Endothelial cell of umbilical vein (primary cell): ENCODE results near the gene SMARCC1. TPM values are rescaled to one million over a fixed set of nuclear protein-coding genes. Genes with fewer than 3 reads are reported as not detected.

Experiments used
- BruUV-seq: library from RNA; stranded (reverse); fragments of 400-500 nt; replicated peaks from 2 replicates; lab custom pipeline; 2021; lab: Mats Ljungman, UMichigan
- CTCF ChIA-PET: fragments of 300-600, 350-600 bp; sonication (Branson Sonifier 250); formaldehyde crosslinking; loops from one replicate; lab custom pipeline; 2021; ENCODE audit warnings: antibody characterized with exemption, inconsistent platforms; lab: Charles Lee
- POLR2A ChIA-PET: fragments of 300-600, 350-600 bp; sonication (Branson Sonifier 250); formaldehyde crosslinking; loops from one replicate; lab custom pipeline; 2021; ENCODE audit warnings: antibody characterized with exemption, inconsistent platforms; lab: Charles Lee
- DNase-seq: peaks from one replicate; pipeline ENCODE4 v3.0.0-alpha.2; 2011; ENCODE audit warnings: low read depth, low spot score
- FAIRE-seq: peaks from 2 replicates; lab custom pipeline; 2011; peaks lifted over from hg19 to GRCh38; lab: Jason Lieb, UNC
- H2AFZ ChIP-seq: 2 replicates; pipeline ENCODE4 v1.6.0; 2012; ENCODE audit warnings: low read depth, low read length, control low read depth, inconsistent platforms
- H3K27ac ChIP-seq: 2 replicates; pipeline ENCODE4 v1.5.1; 2011; ENCODE audit warnings: low read depth, mild to moderate bottlenecking, control low read depth, low read length, moderate library complexity; ENCODE audit not compliant: insufficient read depth
- H3K27me3 ChIP-seq, 2 experiments: 2 replicates each; pipeline versions ENCODE4 v1.6.0 to v1.6.1; 2011; ENCODE audit warnings: low read length in 2 of 2, mixed read lengths in 1 of 2; ENCODE audit not compliant: control insufficient read depth in 2 of 2, insufficient read depth in 2 of 2
- H3K36me3 ChIP-seq, 2 experiments: 2 replicates in 1 of 2; 3 replicates in 1 of 2; pipeline ENCODE4 v1.5.1; 2011; ENCODE audit warnings: low read length in 2 of 2, mild to moderate bottlenecking in 1 of 2, moderate library complexity in 1 of 2; ENCODE audit not compliant: control insufficient read depth in 2 of 2, insufficient read depth in 2 of 2; ENCODE audit errors: extremely low read depth in 1 of 2
- H3K4me1 ChIP-seq: 3 replicates; pipeline ENCODE4 v1.5.1; 2011; ENCODE audit warnings: mild to moderate bottlenecking, low read length; ENCODE audit not compliant: control insufficient read depth, insufficient read depth; ENCODE audit errors: extremely low read depth
- H3K4me2 ChIP-seq: 2 replicates; pipeline ENCODE4 v1.6.1; 2011; ENCODE audit warnings: low read length, control low read depth, mixed read lengths; ENCODE audit not compliant: insufficient read depth
- H3K4me3 ChIP-seq, 3 experiments: fragments of 200-600 bp in 1 of 3; sonication (generic), shearing (Covaris generic) in 1 of 3; replicated peaks in 1 of 3; 2 replicates each; pipeline ENCODE4 v1.5.1; 2011 to 2016; ENCODE audit warnings: control low read depth in 3 of 3, low read length in 3 of 3, mild to moderate bottlenecking in 2 of 3, inconsistent platforms in 1 of 3, low read depth in 1 of 3, moderate library complexity in 1 of 3; ENCODE audit not compliant: insufficient read depth in 1 of 3
- H3K79me2 ChIP-seq: 2 replicates; pipeline ENCODE4 v1.6.0; 2012; ENCODE audit warnings: low read length, inconsistent platforms; ENCODE audit not compliant: control insufficient read depth, insufficient read depth
- H3K9ac ChIP-seq: replicated peaks from 2 replicates; pipeline ENCODE3; 2011; ENCODE audit warnings: low read length, control low read depth; ENCODE audit not compliant: insufficient read depth; ENCODE audit errors: extremely low read depth
- H3K9me1 ChIP-seq: replicated peaks from 3 replicates; pipeline ENCODE4 v1.6.0; 2011; ENCODE audit warnings: mild to moderate bottlenecking, low read length; ENCODE audit not compliant: control insufficient read depth, insufficient read depth; ENCODE audit errors: extremely low read depth
- H3K9me3 ChIP-seq: replicated peaks from 2 replicates; pipeline ENCODE4 v1.5.1; 2012; ENCODE audit warnings: low read length, inconsistent platforms; ENCODE audit not compliant: control insufficient read depth, insufficient read depth
- H4K20me1 ChIP-seq: replicated peaks from 2 replicates; pipeline ENCODE3; 2011; ENCODE audit warnings: mild to moderate bottlenecking, low read length; ENCODE audit not compliant: control insufficient read depth, insufficient read depth; ENCODE audit errors: extremely low read depth
- CTCF ChIP-seq, 2 donors: IDR thresholded peaks; 1 replicate in 1 of 2; 2 replicates in 1 of 2; pipeline ENCODE4 v1.5.1; 2011; ENCODE audit warnings: low read length in 2 of 2, mild to moderate bottlenecking in 2 of 2, moderate library complexity in 2 of 2, control low read depth in 1 of 2, inconsistent platforms in 1 of 2, low read depth in 1 of 2; ENCODE audit not compliant: insufficient read depth in 1 of 2; ENCODE audit errors: extremely low read depth in 1 of 2
- EZH2 ChIP-seq: IDR thresholded peaks from 2 replicates; pipeline ENCODE4 v1.6.1; 2012; ENCODE audit warnings: borderline replicate concordance, low read depth, mild to moderate bottlenecking, moderate library complexity, low read length, inconsistent platforms; ENCODE audit not compliant: severe bottlenecking
- FOS ChIP-seq: IDR thresholded peaks from 2 replicates; pipeline ENCODE4 v1.6.1; 2011; ENCODE audit warnings: mild to moderate bottlenecking, low read length, moderate library complexity, borderline replicate concordance; ENCODE audit not compliant: insufficient read depth
- GATA2 ChIP-seq: IDR thresholded peaks from 2 replicates; pipeline ENCODE4 v1.7.0; 2011; ENCODE audit warnings: low read depth, mild to moderate bottlenecking, moderate library complexity, mixed read lengths, low read length; ENCODE audit not compliant: insufficient read length, insufficient read depth
- JUN ChIP-seq: IDR thresholded peaks from 2 replicates; pipeline ENCODE4 v1.6.1; 2011; ENCODE audit warnings: borderline replicate concordance, low read depth; ENCODE audit not compliant: insufficient read length, insufficient read depth
- MAX ChIP-seq: IDR thresholded peaks from 2 replicates; pipeline ENCODE4 v1.6.1; 2011; ENCODE audit not compliant: insufficient read depth, insufficient read length
- MYC ChIP-seq: IDR thresholded peaks from one replicate; pipeline ENCODE4 v1.6.1; 2011; ENCODE audit warnings: mild to moderate bottlenecking, low read depth, low read length
- POLR2A ChIP-seq: IDR thresholded peaks from 2 replicates; pipeline ENCODE4 v1.6.1; 2012; ENCODE audit warnings: low read depth, mild to moderate bottlenecking, control low read depth, low read length
- POLR2AphosphoS5 ChIP-seq: IDR thresholded peaks from 2 replicates; pipeline ENCODE4 v1.6.1; 2012; ENCODE audit warnings: low read depth, mild to moderate bottlenecking, control low read depth, low read length, moderate library complexity; ENCODE audit not compliant: insufficient read depth
- dilution Hi-C: fragments of 300-500 bp; cut with MboI; formaldehyde crosslinking; loops from one replicate; pipeline ENCODE4 v1.15.0; 2019; ENCODE audit warnings: low sequenced_read_pairs; ENCODE audit not compliant: extremely low pct_ligation_motif_present
- intact Hi-C: fragments of 100-400 bp; cut with micrococcal nuclease; formaldehyde crosslinking; loops from one replicate; pipeline ENCODE4 v1.10.0; 2022
- polyA plus RNA-seq, 4 experiments: library from polyadenylated mRNA; depleted of rRNA in 3 of 4; stranded (reverse) in 3 of 4; unstranded in 1 of 4; fragments of >200 nt; gene quantifications; 2 replicates each; pipeline versions ENCODE4 v1.2.1 to v1.2.3, GENCODE V29; 2011 to 2012; ENCODE audit warnings: missing spikeins in 1 of 4
- total RNA-seq: library from RNA; stranded (reverse); gene quantifications from 2 replicates; pipeline ENCODE4 v1.2.3, GENCODE V29; 2021

The SMARCC1 gene
- total and polyA plus RNA-seq, 2 donors (not counting 3 experiments of a cell fraction or from before 2014, with no cell fraction given), result 23.0 to 138 TPM

- H3K4me2 ChIP-seq, result no peak overlapping the region
- no peaks in the 10 kb centered on the region for H3K79me2 ChIP-seq
- ChIA-PET POLR2A (no interaction called here), CTCF (no interaction called here)
- H3K4me3 ChIP-seq, result no peak overlapping the region
- H3K9me1 ChIP-seq, result no peaks in the 10 kb centered on the region
- TF ChIP-seq POLR2AphosphoS5 (no peak), FOS (no peak), JUN (no peak), MAX (no peak)
- no peak overlapping the region for H2AFZ ChIP-seq
- no peaks in the 10 kb centered on the region for H3K4me1 ChIP-seq
- DNase-seq (no peak), FAIRE-seq (no peak)
- no peaks in the 10 kb centered on the region for H4K20me1 ChIP-seq
- H3K27ac ChIP-seq, result no peak overlapping the region
- intact Hi-C loops, result no loop called here
- H3K9ac ChIP-seq, result no peak overlapping the region
- BruUV-seq, result no TSS peak
- H3K27me3 ChIP-seq, result peaks cover 4 to 10% of the 10 kb centered on the region in 2 experiments
- dilution Hi-C loops, result no loop called here
- no peaks in the 10 kb centered on the region for H3K36me3 ChIP-seq
- H3K9me3 ChIP-seq, result no peaks in the 10 kb centered on the region
Measured at GRCh38 chr3:47554335-47554734, 227.4 kb downstream of the SMARCC1 start.

- TF ChIP-seq POLR2A (no peak), MYC (no peak), EZH2 (no peak), GATA2 (no peak), CTCF (IDR thresholded peaks at IDR 0.05; ENCODE audit: extremely low read depth in 1 of 2, insufficient read depth in 1 of 2, low read depth in 1 of 2, low read length in 2 of 2) (no peak), JUN (no peak), MAX (no peak), FOS (no peak), POLR2AphosphoS5 (no peak)
- ChIA-PET CTCF (interaction anchor here (2.9 kb wide), 1 partner anchor 31 kb away, joined by 7 read pairs; no protein-coding TSS in a partner anchor), POLR2A (no interaction called here)
- intact Hi-C loops (no loop called here), dilution Hi-C loops (no loop called here)
- Histone ChIP-seq H3K9ac (no peak overlapping the region), H3K27ac (no peak overlapping the region), H3K4me3 (no peak overlapping the region), H3K9me3 (no peaks in the 10 kb centered on the region), H3K27me3 (peaks cover 4 to 13% of the 10 kb centered on the region in 2 experiments), H3K79me2 (no peaks in the 10 kb centered on the region), H3K9me1 (no peaks in the 10 kb centered on the region), H2AFZ (no peak overlapping the region), H4K20me1 (no peaks in the 10 kb centered on the region), H3K4me1 (no peaks in the 10 kb centered on the region), H3K4me2 (no peak overlapping the region), H3K36me3 (no peaks in the 10 kb centered on the region)
- BruUV-seq, result no TSS peak
- DNase-seq, result no peak
- FAIRE-seq, result no peak
Measured at GRCh38 chr3:47553407-47553806, 228.3 kb downstream of the SMARCC1 start.
